PC-9 (cell line): Measurements from ENCODE around the gene KLHL4.
"Not testable (repeated sequence)": the region's sequence is repeated elsewhere in the genome, so short reads cannot be mapped to it uniquely, and the experiment has no call there.

ENCODE experiments used
- CTCF ChIP-seq: fragments of 200-600 bp; sonication (generic); conservative IDR thresholded peaks from 2 replicates; pipeline ENCODE4 v1.6.1; 2017; ENCODE audit warnings: mixed run types, antibody characterized with exemption, mild to moderate bottlenecking, moderate library complexity
- EZH2 ChIP-seq: fragments of 200-600 bp; sonication (generic); IDR thresholded peaks from 2 replicates; pipeline ENCODE4 v1.8.0; 2017; ENCODE audit warnings: antibody characterized with exemption, low read depth

DNA sequence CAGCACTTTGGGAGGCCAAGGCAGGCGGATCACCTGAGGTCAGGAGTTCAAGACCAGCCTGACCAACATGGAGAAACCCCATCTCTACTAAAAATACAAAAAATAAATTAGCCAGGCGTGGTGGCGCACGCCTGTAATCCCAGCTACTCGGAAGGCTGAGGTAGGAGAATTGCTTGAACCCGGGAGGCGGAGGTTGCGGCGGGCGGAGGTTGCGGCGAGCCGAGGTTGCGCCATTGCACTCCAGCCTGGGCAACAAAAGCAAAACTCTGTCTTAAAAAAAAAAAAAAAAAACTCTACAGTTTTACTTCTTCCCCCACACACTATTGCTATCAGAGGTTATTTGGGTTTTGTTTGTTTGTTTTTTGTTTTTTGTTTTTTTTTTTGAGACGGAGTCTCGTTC is 38.9 kb upstream of the KLHL4 start:
- not testable (repeated sequence) for TF ChIP-seq CTCF, EZH2
